Thyroid gland (tissue), 4 donors: ENCODE measurements around the gene SRBD1. TPM values are rescaled to one million over a fixed set of nuclear protein-coding genes. Genes with fewer than 3 reads are reported as not detected.

ENCODE experiments used
- DNase-seq, 2 donors: peaks; one replicate each; pipeline ENCODE4 v3.0.0-alpha.2; 2019
- H3K27ac ChIP-seq, 3 donors: fragments of 200-600 bp; sonication (generic); 1 replicate in 2 of 3; 2 replicates in 1 of 3; pipeline ENCODE4 v1.5.1; 2016 to 2019; ENCODE audit warnings: mild to moderate bottlenecking in 1 of 3, moderate library complexity in 1 of 3
- H3K27me3 ChIP-seq: fragments of 200-600 bp; sonication (generic); one replicate; pipeline ENCODE4 v1.5.1; 2019
- H3K36me3 ChIP-seq, 2 donors: fragments of 200-600 bp; sonication (generic); one replicate each; pipeline ENCODE4 v1.5.1; 2016 to 2019
- H3K4me1 ChIP-seq, 2 donors: fragments of 200-600 bp; sonication (generic); one replicate each; pipeline ENCODE4 v1.5.1; 2017 to 2019
- H3K4me3 ChIP-seq, 3 donors: fragments of 200-600 bp; sonication (generic); replicated peaks in 1 of 3; 1 replicate in 2 of 3; 2 replicates in 1 of 3; pipeline ENCODE4 v1.5.1; 2016; ENCODE audit warnings: mild to moderate bottlenecking in 1 of 3
- H3K9me3 ChIP-seq: fragments of 200-600 bp; sonication (generic); one replicate; pipeline ENCODE4 v1.5.1; 2017
- POLR2A ChIP-seq, 2 donors: fragments of 450-650 bp; IDR thresholded peaks; one replicate each; pipeline ENCODE4 v1.6.1; 2017; ENCODE audit warnings: antibody characterized with exemption in 2 of 2, mild to moderate bottlenecking in 2 of 2, moderate library complexity in 1 of 2
- WGBS, 2 donors: methylation state at CpG; one replicate each; pipeline ENCODE4 v1.1.5; 2017; 5-methylcytosine and 5-hydroxymethylcytosine counted together
- intact Hi-C: fragments of 100-400 bp; cut with DNase I; formaldehyde crosslinking; loops from one replicate; pipeline ENCODE4 v1.15.1; 2023
- total RNA-seq, 4 donors: library from RNA; depleted of rRNA; stranded (reverse); fragments of >200 nt; gene quantifications; one replicate each; pipeline ENCODE4 v1.2.3, GENCODE V29; 2016
- TF ChIP-seq, protein P1 (sequence below), 6 experiments: fragments of 200-600 bp in 3 of 6; fragments of 450-650 bp in 3 of 6; sonication (generic) in 3 of 6; IDR thresholded peaks; one replicate each; pipeline ENCODE4 v1.5.1; 2016 to 2019; ENCODE audit warnings: antibody characterized with exemption in 6 of 6, mild to moderate bottlenecking in 2 of 6, inconsistent platforms in 1 of 6, moderate library complexity in 1 of 6

SRBD1 gene
- total RNA-seq, 4 donors from 2014 or later: 23.1 to 33.3 (median 27.2) TPM

DNA sequence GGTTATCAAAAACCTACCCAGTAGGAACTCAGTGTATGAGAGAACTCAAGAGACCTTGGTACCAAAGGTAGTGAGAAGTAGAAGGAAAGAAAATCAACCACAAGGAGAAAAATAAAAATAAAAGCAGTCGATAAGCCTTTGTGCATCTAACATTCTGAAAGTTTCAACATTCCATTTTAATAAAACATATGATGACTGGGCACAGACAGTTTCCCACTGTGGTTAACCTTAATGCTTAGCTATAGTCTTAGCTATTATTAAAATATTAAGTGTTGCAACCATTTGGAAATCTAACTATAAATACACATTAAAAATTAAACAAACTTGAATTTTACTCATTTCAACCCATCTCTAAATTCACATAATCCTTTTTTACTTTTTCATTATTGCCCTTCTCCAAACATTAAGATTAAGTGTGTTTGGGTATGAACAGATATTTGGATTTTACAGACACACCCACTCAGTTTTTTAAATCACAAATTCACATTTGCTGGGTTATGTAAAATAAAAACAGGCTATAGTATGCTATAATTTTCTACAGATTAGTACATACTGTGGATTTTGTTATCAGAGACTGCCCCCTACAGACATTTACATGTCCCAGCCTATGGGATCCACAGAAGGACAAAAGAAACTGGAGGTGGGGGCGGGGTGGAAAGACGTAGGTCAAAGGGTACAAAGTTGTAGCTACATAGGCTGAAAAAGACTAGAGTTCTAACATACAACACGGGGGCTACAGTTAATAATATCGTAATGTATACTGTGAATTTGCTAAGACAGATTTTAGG, 32.8 kb downstream of the SRBD1 start:
- 87 to 91% methylated on average over 5 of the region's 5 CpGs for WGBS, 2 donors
- no peaks in the 10 kb centered on the region for H3K27me3 ChIP-seq
- no peaks in the 10 kb centered on the region for H3K9me3 ChIP-seq
- no peaks in the 10 kb centered on the region for H3K36me3 ChIP-seq
- intact Hi-C loops: no loop called here
- H3K27ac ChIP-seq: no peak overlapping the region
- H3K4me3 ChIP-seq: no peak overlapping the region
- TF ChIP-seq, protein P1, sequence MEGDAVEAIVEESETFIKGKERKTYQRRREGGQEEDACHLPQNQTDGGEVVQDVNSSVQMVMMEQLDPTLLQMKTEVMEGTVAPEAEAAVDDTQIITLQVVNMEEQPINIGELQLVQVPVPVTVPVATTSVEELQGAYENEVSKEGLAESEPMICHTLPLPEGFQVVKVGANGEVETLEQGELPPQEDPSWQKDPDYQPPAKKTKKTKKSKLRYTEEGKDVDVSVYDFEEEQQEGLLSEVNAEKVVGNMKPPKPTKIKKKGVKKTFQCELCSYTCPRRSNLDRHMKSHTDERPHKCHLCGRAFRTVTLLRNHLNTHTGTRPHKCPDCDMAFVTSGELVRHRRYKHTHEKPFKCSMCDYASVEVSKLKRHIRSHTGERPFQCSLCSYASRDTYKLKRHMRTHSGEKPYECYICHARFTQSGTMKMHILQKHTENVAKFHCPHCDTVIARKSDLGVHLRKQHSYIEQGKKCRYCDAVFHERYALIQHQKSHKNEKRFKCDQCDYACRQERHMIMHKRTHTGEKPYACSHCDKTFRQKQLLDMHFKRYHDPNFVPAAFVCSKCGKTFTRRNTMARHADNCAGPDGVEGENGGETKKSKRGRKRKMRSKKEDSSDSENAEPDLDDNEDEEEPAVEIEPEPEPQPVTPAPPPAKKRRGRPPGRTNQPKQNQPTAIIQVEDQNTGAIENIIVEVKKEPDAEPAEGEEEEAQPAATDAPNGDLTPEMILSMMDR (IDR thresholded peaks at IDR 0.05): peak in 1 of 6 experiments; percentile 9
- no peak for TF ChIP-seq POLR2A (IDR thresholded peaks at IDR 0.05)
- DNase-seq: no peak
- H3K4me1 ChIP-seq: no peaks in the 10 kb centered on the region

DNA sequence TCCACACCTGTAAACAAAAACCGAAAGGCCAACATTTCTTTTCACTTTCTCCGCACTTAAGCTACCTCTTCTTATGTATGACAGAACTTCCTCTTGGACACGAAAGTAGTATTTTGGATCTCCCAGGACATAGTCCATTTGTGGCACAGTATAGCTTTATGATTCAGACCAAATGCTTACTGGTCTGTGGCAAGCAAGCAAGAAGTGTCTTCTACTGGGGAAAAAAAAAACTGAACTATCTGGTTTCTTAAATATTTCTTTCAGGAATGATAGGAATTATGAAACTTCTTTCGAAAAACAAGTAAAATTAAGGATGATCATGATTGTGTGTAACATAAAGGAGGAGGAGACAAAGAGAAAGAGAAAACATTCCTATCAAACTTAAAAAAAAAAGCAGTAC, 33.6 kb downstream of the SRBD1 start:
- 95 to 96% methylated on average over 4 of the region's 4 CpGs for WGBS, 2 donors
- no peak for DNase-seq
- TF ChIP-seq POLR2A (IDR thresholded peaks at IDR 0.05): no peak
- TF ChIP-seq, protein P1 (IDR thresholded peaks at IDR 0.05): no peak
- Histone ChIP-seq H3K9me3 (no peaks in the 10 kb centered on the region), H3K4me1 (no peaks in the 10 kb centered on the region), H3K36me3 (no peaks in the 10 kb centered on the region), H3K27me3 (no peaks in the 10 kb centered on the region), H3K4me3 (no peak overlapping the region), H3K27ac (no peak overlapping the region)
- intact Hi-C loops: no loop called here

DNA sequence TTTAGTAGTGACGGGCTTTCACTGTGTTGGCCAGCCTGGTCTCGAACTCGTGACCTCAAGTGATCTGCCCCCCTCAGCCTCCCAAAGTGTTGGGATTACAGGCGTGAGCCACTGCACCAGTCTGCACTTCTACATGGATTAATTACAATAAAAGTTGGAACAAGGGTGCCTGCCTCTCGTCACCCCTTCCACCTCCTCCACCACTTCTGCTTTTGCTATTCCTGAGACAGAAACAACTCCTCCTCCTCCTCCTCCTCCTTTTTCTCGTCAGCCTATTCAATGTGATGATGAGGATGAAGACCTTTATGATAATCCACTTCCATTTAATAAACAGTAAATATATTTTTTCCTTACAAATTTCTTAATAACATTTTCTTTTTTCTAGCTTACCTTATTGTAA, 35.2 kb downstream of the SRBD1 start:
- H3K36me3 ChIP-seq: no peaks in the 10 kb centered on the region
- no peaks in the 10 kb centered on the region for H3K27me3 ChIP-seq
- no peak for DNase-seq
- no peaks in the 10 kb centered on the region for H3K4me1 ChIP-seq
- WGBS, 2 donors: 91 to 97% methylated on average over 6 of the region's 6 CpGs
- H3K4me3 ChIP-seq: no peak overlapping the region
- H3K27ac ChIP-seq: no peak overlapping the region
- intact Hi-C loops: no loop called here
- H3K9me3 ChIP-seq: no peaks in the 10 kb centered on the region
- TF ChIP-seq, protein P1 (IDR thresholded peaks at IDR 0.05): no peak
- TF ChIP-seq POLR2A (IDR thresholded peaks at IDR 0.05): no peak

DNA sequence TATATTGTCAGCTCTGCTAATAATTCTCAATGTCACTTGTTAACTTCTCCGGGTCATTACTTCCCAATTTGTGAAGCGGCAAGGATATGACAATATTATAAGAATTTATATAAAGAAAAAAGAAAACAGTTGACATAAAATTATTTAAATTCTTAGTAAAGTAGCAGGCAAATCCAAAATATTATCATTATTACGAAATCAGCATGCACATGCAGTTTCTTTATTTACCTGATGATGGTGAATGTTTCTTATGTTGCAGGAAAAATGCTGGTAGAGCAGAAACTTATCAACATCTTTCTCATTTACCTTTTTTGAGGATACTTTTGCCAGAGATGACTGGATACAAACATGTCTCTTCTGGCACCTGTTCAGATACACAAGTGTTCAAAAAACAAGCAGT, 38.1 kb downstream of the SRBD1 start:
- no peaks in the 10 kb centered on the region for H3K9me3 ChIP-seq
- no peaks in the 10 kb centered on the region for H3K36me3 ChIP-seq
- WGBS, 2 donors: 96 to 97% methylated on average over 3 of the region's 3 CpGs
- no peak overlapping the region for H3K27ac ChIP-seq
- no peak overlapping the region for H3K4me3 ChIP-seq
- H3K4me1 ChIP-seq: no peaks in the 10 kb centered on the region
- TF ChIP-seq, protein P1 (IDR thresholded peaks at IDR 0.05): no peak
- TF ChIP-seq POLR2A (IDR thresholded peaks at IDR 0.05): no peak
- no peak for DNase-seq
- no peaks in the 10 kb centered on the region for H3K27me3 ChIP-seq
- intact Hi-C loops: no loop called here

DNA sequence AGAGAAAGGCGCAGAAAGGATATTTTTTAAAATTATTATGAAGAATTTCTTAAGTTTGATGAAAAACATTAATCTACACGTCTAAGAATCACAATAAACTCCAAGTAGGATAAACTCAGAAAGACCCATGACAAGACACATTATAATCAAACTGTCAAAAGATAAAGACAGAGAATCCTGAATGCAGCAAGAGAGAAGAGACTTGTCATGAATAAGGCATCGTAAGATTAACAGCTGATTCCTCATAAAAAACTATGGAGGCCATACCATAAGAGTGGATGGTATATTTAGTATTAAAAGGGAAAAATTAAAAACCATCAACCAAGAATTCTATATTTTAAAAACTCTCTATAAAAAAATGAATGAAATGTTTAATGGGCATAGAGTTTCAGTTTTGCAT, 39.1 kb downstream of the SRBD1 start:
- intact Hi-C loops: no loop called here

More for the DNA sequence above, 39.1 kb downstream of the SRBD1 start:
- H3K9me3 ChIP-seq: no peaks in the 10 kb centered on the region
- no peak for DNase-seq
- no peak for TF ChIP-seq POLR2A (IDR thresholded peaks at IDR 0.05)
- TF ChIP-seq, protein P1 (IDR thresholded peaks at IDR 0.05): no peak
- no peaks in the 10 kb centered on the region for H3K36me3 ChIP-seq
- WGBS, 2 donors: 96 to 98% methylated on average over 3 of the region's 3 CpGs
- no peak overlapping the region for H3K4me3 ChIP-seq
- H3K27me3 ChIP-seq: no peaks in the 10 kb centered on the region
- no peak overlapping the region for H3K27ac ChIP-seq
- no peaks in the 10 kb centered on the region for H3K4me1 ChIP-seq
